ENCODE data around the gene AP4M1.

Gene AP4M1

DNA sequence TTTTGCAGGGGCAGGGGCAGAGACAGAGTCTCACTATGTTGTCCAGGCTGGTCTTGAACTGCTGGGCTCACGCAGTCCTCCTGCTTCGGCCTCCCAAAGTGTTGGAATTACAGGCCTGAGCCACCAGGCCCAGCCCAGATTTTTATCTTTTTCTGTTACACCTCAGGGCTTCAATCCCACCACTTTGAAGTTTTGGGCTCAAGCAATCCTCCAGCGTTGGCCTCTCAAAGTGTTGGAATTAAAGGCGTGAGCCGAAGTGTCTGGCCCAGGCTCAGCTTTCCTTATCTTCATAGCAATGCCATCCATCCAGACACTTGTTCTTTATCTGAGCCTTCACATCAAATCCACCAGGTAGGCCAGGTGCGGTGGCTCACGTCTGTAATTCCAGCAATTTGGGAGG, 13.6 kb downstream of the AP4M1 start:
- in situ Hi-C loops (cut with MboI; ENCODE audit: low sequenced_read_pairs, unreplicated experiment) = no loop called here
- TF ChIP-seq, protein P1, sequence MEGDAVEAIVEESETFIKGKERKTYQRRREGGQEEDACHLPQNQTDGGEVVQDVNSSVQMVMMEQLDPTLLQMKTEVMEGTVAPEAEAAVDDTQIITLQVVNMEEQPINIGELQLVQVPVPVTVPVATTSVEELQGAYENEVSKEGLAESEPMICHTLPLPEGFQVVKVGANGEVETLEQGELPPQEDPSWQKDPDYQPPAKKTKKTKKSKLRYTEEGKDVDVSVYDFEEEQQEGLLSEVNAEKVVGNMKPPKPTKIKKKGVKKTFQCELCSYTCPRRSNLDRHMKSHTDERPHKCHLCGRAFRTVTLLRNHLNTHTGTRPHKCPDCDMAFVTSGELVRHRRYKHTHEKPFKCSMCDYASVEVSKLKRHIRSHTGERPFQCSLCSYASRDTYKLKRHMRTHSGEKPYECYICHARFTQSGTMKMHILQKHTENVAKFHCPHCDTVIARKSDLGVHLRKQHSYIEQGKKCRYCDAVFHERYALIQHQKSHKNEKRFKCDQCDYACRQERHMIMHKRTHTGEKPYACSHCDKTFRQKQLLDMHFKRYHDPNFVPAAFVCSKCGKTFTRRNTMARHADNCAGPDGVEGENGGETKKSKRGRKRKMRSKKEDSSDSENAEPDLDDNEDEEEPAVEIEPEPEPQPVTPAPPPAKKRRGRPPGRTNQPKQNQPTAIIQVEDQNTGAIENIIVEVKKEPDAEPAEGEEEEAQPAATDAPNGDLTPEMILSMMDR (IDR thresholded peaks at IDR 0.05; ENCODE audit: borderline replicate concordance, control extremely low read depth, extremely low read depth, insufficient read depth, missing control alignments) = no peak
- DNase-seq (ENCODE audit: low spot score) = no peak

DNA sequence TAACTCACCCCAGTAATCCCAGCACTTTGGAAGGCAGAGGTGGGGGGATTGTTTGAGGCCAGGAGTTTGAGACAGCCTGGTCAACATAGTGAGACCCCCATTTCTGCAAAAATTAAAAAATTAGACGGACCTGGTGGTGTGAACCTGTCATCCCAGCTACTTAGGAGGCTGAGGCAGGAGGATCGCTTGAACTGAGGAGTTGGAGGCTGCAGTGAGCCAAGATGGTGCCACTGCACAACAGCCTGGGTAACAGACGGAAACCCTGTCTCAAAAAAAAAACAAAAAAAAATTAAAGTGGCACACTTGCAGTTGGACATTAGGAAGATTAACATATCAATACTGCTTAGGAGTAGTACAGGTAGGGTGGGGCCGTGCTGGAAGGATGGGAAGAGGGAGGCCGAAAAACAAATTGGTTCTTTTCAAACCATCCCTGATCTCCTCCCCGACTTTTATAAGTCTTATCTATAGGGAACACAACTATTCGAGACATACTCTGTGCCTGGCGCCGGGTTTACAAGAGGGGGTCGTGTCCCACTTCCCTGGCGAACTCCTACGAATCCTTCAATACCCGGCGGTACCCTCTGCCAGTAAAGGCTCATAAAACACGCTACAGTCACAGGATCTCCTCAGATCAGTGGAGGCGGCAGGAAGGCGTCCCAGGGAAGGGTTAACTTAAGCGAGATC, 17.1 kb downstream of the AP4M1 start:
- TF ChIP-seq, protein P1 (IDR thresholded peaks at IDR 0.05; ENCODE audit: borderline replicate concordance, control extremely low read depth, extremely low read depth, insufficient read depth, missing control alignments) = no peak
- in situ Hi-C loops (cut with MboI; ENCODE audit: low sequenced_read_pairs, unreplicated experiment) = no loop called here
- no peak for DNase-seq (ENCODE audit: low spot score)

DNA sequence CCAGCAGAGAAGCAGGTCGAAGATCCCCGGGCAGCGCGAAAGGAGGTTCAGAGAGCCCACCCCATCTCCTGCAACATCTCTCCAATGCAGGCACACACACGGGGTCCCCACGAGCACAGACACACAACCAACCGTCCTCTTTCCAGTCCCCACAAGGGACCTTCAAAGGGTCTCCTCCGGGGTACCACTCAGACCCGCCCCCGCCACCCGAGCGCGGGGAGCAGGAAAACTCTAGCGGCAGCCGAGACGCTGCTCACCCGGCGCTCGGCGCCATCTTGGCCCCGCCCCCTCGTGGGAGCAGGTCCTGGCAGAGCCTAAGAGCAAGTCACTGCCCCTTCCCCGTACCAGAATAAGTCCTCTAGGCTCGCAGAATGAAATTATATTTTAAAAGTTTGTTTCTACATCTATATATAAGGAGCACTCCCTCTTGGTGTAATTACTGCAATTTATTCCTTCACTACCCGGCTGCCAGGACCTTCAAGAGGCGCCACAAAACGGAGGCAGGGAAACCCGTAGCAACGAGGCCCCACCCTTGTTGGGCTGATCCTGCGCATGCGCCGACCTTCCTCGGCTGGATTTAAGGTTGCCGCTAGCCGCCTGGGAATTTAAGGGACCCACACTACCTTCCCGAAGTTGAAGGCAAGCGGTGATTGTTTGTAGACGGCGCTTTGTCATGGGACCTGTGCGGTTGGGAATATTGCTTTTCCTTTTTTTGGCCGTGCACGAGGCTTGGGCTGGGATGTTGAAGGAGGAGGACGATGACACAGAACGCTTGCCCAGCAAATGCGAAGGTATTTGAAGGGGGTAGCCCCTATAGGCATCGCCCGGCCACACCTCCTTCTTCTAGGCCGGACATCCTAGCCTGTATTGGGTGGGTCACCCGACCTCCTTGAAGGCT, 17.9 kb downstream of the AP4M1 start, which contains the start of the genes CNPY4 and TAF6:
Gene CNPY4 (plus strand): TSS at position 563 of the 898 bp plus-strand sequence. CDS start 111 bp downstream, at position 674.
Gene TAF6 (minus strand): TSS at position 287 of the 898 bp plus-strand sequence. CDS start 5,149 bp downstream, outside the sequence.
- DNase-seq (ENCODE audit: low spot score) = peak; percentile 99
- in situ Hi-C loops (cut with MboI; ENCODE audit: low sequenced_read_pairs, unreplicated experiment) = no loop called here
- TF ChIP-seq, protein P1 (IDR thresholded peaks at IDR 0.05; ENCODE audit: borderline replicate concordance, control extremely low read depth, extremely low read depth, insufficient read depth, missing control alignments) = peak; percentile 12

DNA sequence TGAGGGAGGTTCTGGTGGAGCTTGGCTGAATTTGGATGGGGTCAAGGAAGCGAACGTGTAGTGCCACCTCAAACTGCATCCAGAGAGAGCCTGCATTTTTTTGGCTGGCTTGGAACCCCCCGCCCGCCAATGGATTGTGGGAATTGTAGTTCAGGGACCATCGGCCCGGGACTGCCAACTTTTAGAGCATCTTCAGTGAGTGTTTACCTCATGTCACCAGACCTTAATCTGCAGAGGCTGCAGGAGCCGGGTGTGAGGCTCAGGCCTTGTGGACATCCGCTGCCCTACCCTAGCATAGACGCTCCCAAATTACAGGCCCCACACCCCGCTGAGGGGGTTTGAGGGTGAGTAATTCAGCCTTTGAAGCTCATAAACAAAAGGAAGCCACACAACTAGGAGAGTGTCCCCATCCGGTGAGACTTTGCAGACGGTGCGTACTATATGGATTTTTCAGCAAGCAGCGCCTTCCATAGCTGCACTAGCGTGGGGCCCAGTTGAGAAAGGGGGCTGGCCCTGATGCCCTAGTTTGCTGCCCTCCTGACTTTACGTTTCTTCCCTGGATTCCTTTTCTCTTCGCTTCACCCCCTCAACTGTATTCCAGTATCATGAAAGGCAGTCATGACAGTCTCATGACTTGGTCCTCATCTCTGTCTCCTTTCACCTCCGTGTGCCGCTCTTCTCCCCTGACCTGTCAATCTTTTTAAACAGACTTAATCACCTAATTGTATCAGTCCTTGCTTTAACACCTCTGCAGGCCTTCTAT, 18.7 kb downstream of the AP4M1 start:
- in situ Hi-C loops (cut with MboI; ENCODE audit: low sequenced_read_pairs, unreplicated experiment) = no loop called here
- TF ChIP-seq, protein P1 (IDR thresholded peaks at IDR 0.05; ENCODE audit: borderline replicate concordance, control extremely low read depth, extremely low read depth, insufficient read depth, missing control alignments) = no peak
- no peak for DNase-seq (ENCODE audit: low spot score)

DNA sequence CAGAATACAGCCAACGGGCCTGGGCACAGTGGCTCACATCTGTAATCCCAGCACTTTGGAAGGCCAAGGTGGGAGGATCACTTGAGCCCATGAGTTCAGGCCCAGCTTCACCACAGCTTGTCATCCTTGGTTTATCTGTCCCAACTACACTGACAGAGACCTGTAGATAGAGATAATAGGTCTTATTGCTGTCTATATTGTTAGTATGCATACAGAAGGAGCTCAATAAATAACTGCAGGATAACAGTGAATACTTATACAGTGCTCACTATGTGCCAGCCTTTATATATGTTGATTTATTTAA, 19.2 kb downstream of the AP4M1 start:
- DNase-seq (ENCODE audit: low spot score) = no peak
- TF ChIP-seq, protein P1 (IDR thresholded peaks at IDR 0.05; ENCODE audit: borderline replicate concordance, control extremely low read depth, extremely low read depth, insufficient read depth, missing control alignments) = no peak
- in situ Hi-C loops (cut with MboI; ENCODE audit: low sequenced_read_pairs, unreplicated experiment) = no loop called here

DNA sequence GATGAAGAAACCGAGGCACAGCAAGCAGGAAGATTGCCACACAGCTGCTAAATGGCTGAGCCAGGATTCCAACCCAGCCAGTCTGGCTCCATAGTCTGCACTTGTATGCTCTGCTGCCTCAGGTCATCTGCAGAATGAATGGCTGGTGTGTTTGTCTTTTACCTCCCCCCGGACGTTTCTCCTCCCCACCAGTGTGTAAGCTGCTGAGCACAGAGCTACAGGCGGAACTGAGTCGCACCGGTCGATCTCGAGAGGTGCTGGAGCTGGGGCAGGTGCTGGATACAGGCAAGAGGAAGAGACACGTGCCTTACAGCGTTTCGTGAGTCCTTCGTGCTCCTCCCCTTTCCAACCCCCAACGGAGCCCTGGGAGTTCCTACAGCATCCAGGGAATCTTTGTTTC, 20.6 kb downstream of the AP4M1 start:
- in situ Hi-C loops (cut with MboI; ENCODE audit: low sequenced_read_pairs, unreplicated experiment) = no loop called here
- DNase-seq (ENCODE audit: low spot score) = no peak
- TF ChIP-seq, protein P1 (IDR thresholded peaks at IDR 0.05; ENCODE audit: borderline replicate concordance, control extremely low read depth, extremely low read depth, insufficient read depth, missing control alignments) = no peak

Data from GM13976 (cell line).